ENCODE measurements around the gene GLYATL3. TPM values are rescaled to one million over a fixed set of nuclear protein-coding genes. Genes with fewer than 3 reads are reported as not detected.

Gene GLYATL3
- total and polyA plus RNA-seq, 2 of the 4 experiments (the other 2 are of a cell fraction), result not detected

DNA sequence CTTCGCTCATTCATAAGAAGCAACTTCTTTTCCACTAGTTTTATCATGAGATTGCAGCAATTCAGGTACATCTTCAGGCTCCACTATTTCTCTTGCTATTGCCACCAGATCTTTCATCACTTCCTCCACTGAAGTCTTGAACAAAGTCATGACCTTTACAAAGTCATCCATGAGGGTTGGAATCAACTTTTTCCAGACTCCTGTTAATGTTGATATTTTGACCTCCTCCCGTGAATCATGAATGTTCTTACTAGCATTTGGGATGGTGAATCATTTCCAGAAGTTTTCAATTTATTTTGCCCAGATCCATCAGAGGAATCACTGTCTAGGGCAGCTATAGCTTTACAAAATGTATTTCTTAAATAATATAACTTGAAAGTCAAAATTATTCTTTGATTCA is 35.0 kb upstream of the GLYATL3 start:
- ChIA-PET CTCF (no interaction called here), POLR2A (ENCODE audit: unreplicated experiment) (interaction anchor here (0.6 kb wide), 1 partner anchor 1574 kb away, joined by 3 read pairs; no protein-coding TSS in a partner anchor)
- H2BK15ac ChIP-seq (ENCODE audit: low read depth, low read length), result no peak overlapping the region
- H3K4ac ChIP-seq (ENCODE audit: low read depth, low read length), result no peak overlapping the region
- no peak overlapping the region for H3K4me3 ChIP-seq (ENCODE audit: insufficient read depth, low read depth, low read length)
- H3K27me3 ChIP-seq (ENCODE audit: control insufficient read depth, insufficient read depth, low read length), result no peaks in the 10 kb centered on the region
- no peaks in the 10 kb centered on the region; the same call in 1 of the 2 replicates for H3K4me1 ChIP-seq (ENCODE audit: control insufficient read depth, insufficient read depth, low read length)
- no peak overlapping the region for H3K14ac ChIP-seq (replicated peaks; ENCODE audit: low read depth, low read length)
- no peak overlapping the region for H3K27ac ChIP-seq (ENCODE audit: insufficient read depth, low read length)
- no peaks in the 10 kb centered on the region for H3K36me3 ChIP-seq (ENCODE audit: control insufficient read depth, insufficient read depth, low read length)
- no peaks in the 10 kb centered on the region for H3K9me1 ChIP-seq (ENCODE audit: insufficient read depth, low read length)
- BruUV-seq (replicated peaks), result no TSS peak
- no peak overlapping the region for H3K23ac ChIP-seq (ENCODE audit: low read depth, low read length)
- no peak overlapping the region for H3K4me2 ChIP-seq (ENCODE audit: low read depth, low read length)
- intact Hi-C loops (cut with micrococcal nuclease) (no loop called here), in situ Hi-C loops (cut with MboI; ENCODE audit: low sequenced_read_pairs) (no loop called here), dilution Hi-C loops (cut with HindIII; ENCODE audit: low sequenced_read_pairs, unreplicated experiment) (no loop called here)
- no peak overlapping the region for H2BK120ac ChIP-seq (ENCODE audit: low read depth, low read length)
- no peak overlapping the region for H2AK5ac ChIP-seq (ENCODE audit: low read depth, low read length)
- H4K5ac ChIP-seq (ENCODE audit: low read depth, low read length), result no peak overlapping the region
- H2AK9ac ChIP-seq (replicated peaks; ENCODE audit: low read depth, low read length, poor library complexity), result no peak overlapping the region
- no peak overlapping the region for H3K56ac ChIP-seq (ENCODE audit: extremely low read depth, insufficient read depth, low read length)
- no peak overlapping the region for H3K9ac ChIP-seq (ENCODE audit: low read depth, low read length)
- H4K91ac ChIP-seq (ENCODE audit: insufficient read depth, low read depth, low read length), result no peak overlapping the region
- H2AFZ ChIP-seq (replicated peaks; ENCODE audit: low read length, poor library complexity), result no peak overlapping the region
- H4K20me1 ChIP-seq (ENCODE audit: insufficient read depth, low read length), result no peaks in the 10 kb centered on the region
- H3K79me1 ChIP-seq (ENCODE audit: low read depth in 1 of 2, low read length in 2 of 2), result peaks cover 34 to 37% of the 10 kb centered on the region in 2 experiments
- TF ChIP-seq FOS (IDR thresholded peaks at IDR 0.05; ENCODE audit: low read depth, low read length), result no peak
- TF ChIP-seq CHD1 (IDR thresholded peaks at IDR 0.05; ENCODE audit: low read depth, low read length), result no peak
- TF ChIP-seq, protein P1, sequence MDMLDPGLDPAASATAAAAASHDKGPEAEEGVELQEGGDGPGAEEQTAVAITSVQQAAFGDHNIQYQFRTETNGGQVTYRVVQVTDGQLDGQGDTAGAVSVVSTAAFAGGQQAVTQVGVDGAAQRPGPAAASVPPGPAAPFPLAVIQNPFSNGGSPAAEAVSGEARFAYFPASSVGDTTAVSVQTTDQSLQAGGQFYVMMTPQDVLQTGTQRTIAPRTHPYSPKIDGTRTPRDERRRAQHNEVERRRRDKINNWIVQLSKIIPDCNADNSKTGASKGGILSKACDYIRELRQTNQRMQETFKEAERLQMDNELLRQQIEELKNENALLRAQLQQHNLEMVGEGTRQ (IDR thresholded peaks at IDR 0.05; ENCODE audit: low read depth, low read length), result no peak
- no peak for TF ChIP-seq CEBPB (IDR thresholded peaks at IDR 0.05; ENCODE audit: low read depth, low read length)
- no peak for TF ChIP-seq RFX5 (IDR thresholded peaks at IDR 0.05; ENCODE audit: low read depth, low read length)
- no peak for TF ChIP-seq MAFK (IDR thresholded peaks at IDR 0.05; ENCODE audit: low read depth, low read length)
- TF ChIP-seq, protein P2, sequence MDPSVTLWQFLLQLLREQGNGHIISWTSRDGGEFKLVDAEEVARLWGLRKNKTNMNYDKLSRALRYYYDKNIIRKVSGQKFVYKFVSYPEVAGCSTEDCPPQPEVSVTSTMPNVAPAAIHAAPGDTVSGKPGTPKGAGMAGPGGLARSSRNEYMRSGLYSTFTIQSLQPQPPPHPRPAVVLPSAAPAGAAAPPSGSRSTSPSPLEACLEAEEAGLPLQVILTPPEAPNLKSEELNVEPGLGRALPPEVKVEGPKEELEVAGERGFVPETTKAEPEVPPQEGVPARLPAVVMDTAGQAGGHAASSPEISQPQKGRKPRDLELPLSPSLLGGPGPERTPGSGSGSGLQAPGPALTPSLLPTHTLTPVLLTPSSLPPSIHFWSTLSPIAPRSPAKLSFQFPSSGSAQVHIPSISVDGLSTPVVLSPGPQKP (IDR thresholded peaks at IDR 0.05; ENCODE audit: borderline replicate concordance, low read depth, low read length), result no peak
- no peak for TF ChIP-seq MXI1 (IDR thresholded peaks at IDR 0.05; ENCODE audit: borderline replicate concordance, low read depth, low read length)
- H3K18ac ChIP-seq (ENCODE audit: low read depth, low read length), result no peak overlapping the region
- no peak overlapping the region for H2BK5ac ChIP-seq (ENCODE audit: low read depth, low read length, poor library complexity, severe bottlenecking)
- DNase-seq (no peak), ATAC-seq (ENCODE audit: low read depth) (no peak)
- H2BK20ac ChIP-seq (ENCODE audit: low read depth, low read length), result no peak overlapping the region
- 100% methylated on average over 1 of the region's 2 CpGs; no CpG with 5 or more reads in 1 of the 2 experiments for WGBS, 2 experiments (ENCODE audit: extremely low coverage in 2 of 2, insufficient read length in 1 of 2)
- no peaks in the 10 kb centered on the region for H3K9me3 ChIP-seq (ENCODE audit: control insufficient read depth, insufficient read depth, low read length)
- no peak overlapping the region for H4K8ac ChIP-seq (ENCODE audit: low read depth in 2 of 2, low read length in 2 of 2)

All from IMR-90 (cell line).